Kidney epithelial cell (primary cell): Measurements from ENCODE around the gene CCDC54. TPM values are rescaled to one million over a fixed set of nuclear protein-coding genes. Genes with fewer than 3 reads are reported as not detected.

Experiments used
- DNase-seq: peaks from one replicate; pipeline ENCODE4 v3.0.0-alpha.2; 2010; ENCODE audit warnings: low read depth
- H3K27me3 ChIP-seq: 2 replicates; pipeline ENCODE4 v1.6.0; 2011; ENCODE audit warnings: low read length; ENCODE audit not compliant: control insufficient read depth, insufficient read depth
- H3K36me3 ChIP-seq: 2 replicates; pipeline ENCODE4 v1.5.1; 2011; ENCODE audit warnings: low read length; ENCODE audit not compliant: control insufficient read depth, insufficient read depth
- H3K4me3 ChIP-seq: 2 replicates; pipeline ENCODE4 v1.5.1; 2011; ENCODE audit warnings: low read depth, mild to moderate bottlenecking, control low read depth, low read length
- total RNA-seq: library from RNA; depleted of rRNA; stranded (reverse); fragments of >200 nt; gene quantifications from 2 replicates; pipeline ENCODE4 v1.2.3, GENCODE V29; 2015
- TF ChIP-seq, protein P1 (sequence below): IDR thresholded peaks from 2 replicates; pipeline ENCODE4 v1.5.1; 2011; ENCODE audit warnings: mild to moderate bottlenecking, moderate library complexity, low read length, control low read depth, inconsistent platforms; ENCODE audit not compliant: insufficient read depth, poor library complexity, severe bottlenecking

CCDC54 gene
- total RNA-seq, 1 donor from 2014 or later: not detected

DNA sequence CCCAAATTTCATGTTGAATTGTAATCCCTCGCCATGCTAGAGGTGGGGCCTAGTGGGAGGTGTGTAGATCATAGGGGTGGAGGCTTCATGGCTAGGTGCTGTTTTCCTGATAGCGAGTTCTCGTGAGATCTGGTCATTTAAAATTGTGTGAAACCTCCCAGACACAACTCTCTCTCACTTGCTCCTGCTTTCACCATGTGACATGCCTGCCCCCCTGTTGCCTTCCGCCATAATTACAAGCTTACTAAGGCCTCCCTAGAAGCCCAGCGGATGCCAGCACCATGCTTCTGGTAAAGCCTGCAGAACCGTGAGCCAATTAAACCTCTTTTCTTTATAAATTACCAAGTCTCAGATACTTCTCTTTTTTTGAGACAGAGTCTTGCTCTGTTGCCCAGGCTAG lies 36.0 kb downstream of the CCDC54 start:
- Histone ChIP-seq H3K4me3 (no peak overlapping the region), H3K36me3 (no peaks in the 10 kb centered on the region), H3K27me3 (no peaks in the 10 kb centered on the region)
- TF ChIP-seq, protein P1, sequence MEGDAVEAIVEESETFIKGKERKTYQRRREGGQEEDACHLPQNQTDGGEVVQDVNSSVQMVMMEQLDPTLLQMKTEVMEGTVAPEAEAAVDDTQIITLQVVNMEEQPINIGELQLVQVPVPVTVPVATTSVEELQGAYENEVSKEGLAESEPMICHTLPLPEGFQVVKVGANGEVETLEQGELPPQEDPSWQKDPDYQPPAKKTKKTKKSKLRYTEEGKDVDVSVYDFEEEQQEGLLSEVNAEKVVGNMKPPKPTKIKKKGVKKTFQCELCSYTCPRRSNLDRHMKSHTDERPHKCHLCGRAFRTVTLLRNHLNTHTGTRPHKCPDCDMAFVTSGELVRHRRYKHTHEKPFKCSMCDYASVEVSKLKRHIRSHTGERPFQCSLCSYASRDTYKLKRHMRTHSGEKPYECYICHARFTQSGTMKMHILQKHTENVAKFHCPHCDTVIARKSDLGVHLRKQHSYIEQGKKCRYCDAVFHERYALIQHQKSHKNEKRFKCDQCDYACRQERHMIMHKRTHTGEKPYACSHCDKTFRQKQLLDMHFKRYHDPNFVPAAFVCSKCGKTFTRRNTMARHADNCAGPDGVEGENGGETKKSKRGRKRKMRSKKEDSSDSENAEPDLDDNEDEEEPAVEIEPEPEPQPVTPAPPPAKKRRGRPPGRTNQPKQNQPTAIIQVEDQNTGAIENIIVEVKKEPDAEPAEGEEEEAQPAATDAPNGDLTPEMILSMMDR: no peak
- no peak for DNase-seq

DNA sequence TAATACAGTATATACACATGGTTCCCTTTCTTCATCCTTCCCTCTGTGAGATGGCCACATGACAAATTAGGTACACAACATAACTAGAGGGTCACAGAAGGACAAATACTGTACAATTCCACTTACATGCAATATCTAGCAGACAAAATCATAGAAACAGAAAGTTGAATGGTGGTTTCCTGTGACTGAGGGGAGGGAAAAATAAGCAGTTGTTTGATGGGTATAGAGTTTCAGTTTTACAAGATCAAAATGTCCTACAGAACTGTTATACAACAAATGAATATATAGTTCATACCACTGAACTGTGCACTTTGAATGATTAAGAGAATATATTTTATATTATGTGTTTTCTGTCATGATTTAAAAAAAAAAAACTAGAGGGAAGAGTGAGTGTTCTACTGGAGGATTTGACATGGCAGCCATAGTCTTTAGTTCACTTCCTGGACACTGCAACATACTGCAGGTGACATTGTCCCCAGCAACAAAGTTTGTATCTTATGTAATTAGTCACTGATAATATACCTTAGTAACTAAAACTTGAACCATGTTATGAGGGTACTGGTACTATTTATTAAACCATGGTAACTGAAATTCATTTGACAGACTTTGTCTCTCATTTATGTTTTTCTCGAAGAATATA lies 37.2 kb downstream of the CCDC54 start:
- TF ChIP-seq, protein P1: no peak
- H3K36me3 ChIP-seq: no peaks in the 10 kb centered on the region
- no peaks in the 10 kb centered on the region for H3K27me3 ChIP-seq
- H3K4me3 ChIP-seq: no peak overlapping the region
- no peak for DNase-seq

- DNase-seq: no peak
- Histone ChIP-seq H3K4me3 (no peak overlapping the region), H3K27me3 (no peaks in the 10 kb centered on the region), H3K36me3 (no peaks in the 10 kb centered on the region)
- TF ChIP-seq, protein P1: no peak
Measured at GRCh38 chr3:107416138-107416537, 38.9 kb downstream of the CCDC54 start.

GRCh38 chr3:107416886-107417285 lies 39.6 kb downstream of the CCDC54 start:
- DNase-seq: no peak
- H3K4me3 ChIP-seq: no peak overlapping the region
- TF ChIP-seq, protein P1: no peak
- H3K27me3 ChIP-seq: no peaks in the 10 kb centered on the region
- H3K36me3 ChIP-seq: no peaks in the 10 kb centered on the region

GRCh38 chr3:107421170-107421792 lies 44.0 kb downstream of the CCDC54 start:
- Histone ChIP-seq H3K36me3 (no peaks in the 10 kb centered on the region), H3K4me3 (no peak overlapping the region), H3K27me3 (no peaks in the 10 kb centered on the region)
- TF ChIP-seq, protein P1: peak; percentile 71
- DNase-seq: peak; percentile 44

GRCh38 chr3:107421881-107422280 lies 44.6 kb downstream of the CCDC54 start:
- TF ChIP-seq, protein P1: no peak
- no peak overlapping the region for H3K4me3 ChIP-seq
- H3K36me3 ChIP-seq: no peaks in the 10 kb centered on the region
- no peak for DNase-seq
- no peaks in the 10 kb centered on the region for H3K27me3 ChIP-seq
